Astrocyte (in vitro differentiated cells and primary cell): Measurements from ENCODE around the gene TRIM4.
A peak's percentile ranks its signal among the peaks of the same experiment; 100 is the strongest.

ENCODE experiments used
- EZH2 ChIP-seq: IDR thresholded peaks from 2 replicates; pipeline ENCODE4 v1.6.1; 2012; ENCODE audit warnings: mild to moderate bottlenecking, low read length, inconsistent platforms; ENCODE audit not compliant: insufficient read depth
- TF ChIP-seq, protein P1 (sequence below): IDR thresholded peaks from 2 replicates; pipeline ENCODE4 v1.5.1; 2011; ENCODE audit warnings: low read depth, mild to moderate bottlenecking, inconsistent platforms, low read length, moderate library complexity; ENCODE audit not compliant: insufficient read depth

DNA sequence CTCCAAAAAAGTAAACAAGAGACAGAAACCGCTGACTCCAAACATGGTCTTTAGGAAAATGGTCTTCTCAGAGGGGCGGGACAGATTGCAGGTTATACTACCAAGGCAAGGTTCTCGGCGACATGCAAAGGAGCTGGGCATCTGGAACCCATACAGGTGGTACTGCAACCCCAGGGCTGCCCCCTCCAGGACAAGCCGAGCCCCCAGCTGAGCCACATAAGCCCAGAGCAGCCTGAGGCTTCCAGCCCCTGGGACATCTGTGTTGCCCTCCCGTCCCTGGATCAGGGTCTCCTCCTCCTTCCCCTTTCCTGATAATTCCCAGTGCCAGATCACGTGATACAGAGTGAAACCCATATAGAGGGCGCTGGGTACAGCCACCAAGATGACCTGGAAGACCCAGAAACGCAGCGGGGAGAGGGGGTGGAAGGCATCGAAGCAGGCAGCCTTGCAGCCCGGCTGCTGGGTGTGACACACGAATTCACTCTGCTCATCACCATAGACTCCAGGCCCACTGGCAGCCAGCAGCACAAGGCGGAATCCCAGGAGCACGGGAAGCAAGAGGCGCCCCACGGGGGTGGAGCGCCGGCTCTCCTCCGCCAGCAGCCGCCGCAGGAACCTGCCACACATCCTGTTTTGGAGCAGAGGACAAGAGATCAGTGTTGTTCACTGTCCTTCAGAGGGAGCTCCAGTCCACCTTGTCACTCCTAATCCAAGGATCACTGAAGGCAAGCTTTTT is 9.8 kb upstream of the TRIM4 start, which contains the start of gene GJC3:
- TF ChIP-seq, protein P1, sequence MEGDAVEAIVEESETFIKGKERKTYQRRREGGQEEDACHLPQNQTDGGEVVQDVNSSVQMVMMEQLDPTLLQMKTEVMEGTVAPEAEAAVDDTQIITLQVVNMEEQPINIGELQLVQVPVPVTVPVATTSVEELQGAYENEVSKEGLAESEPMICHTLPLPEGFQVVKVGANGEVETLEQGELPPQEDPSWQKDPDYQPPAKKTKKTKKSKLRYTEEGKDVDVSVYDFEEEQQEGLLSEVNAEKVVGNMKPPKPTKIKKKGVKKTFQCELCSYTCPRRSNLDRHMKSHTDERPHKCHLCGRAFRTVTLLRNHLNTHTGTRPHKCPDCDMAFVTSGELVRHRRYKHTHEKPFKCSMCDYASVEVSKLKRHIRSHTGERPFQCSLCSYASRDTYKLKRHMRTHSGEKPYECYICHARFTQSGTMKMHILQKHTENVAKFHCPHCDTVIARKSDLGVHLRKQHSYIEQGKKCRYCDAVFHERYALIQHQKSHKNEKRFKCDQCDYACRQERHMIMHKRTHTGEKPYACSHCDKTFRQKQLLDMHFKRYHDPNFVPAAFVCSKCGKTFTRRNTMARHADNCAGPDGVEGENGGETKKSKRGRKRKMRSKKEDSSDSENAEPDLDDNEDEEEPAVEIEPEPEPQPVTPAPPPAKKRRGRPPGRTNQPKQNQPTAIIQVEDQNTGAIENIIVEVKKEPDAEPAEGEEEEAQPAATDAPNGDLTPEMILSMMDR: peak; percentile 13
- no peak for TF ChIP-seq EZH2
